AG10803 (cell line): ENCODE measurements around the gene MYPN.
"Not testable (repeated sequence)": the region's sequence is repeated elsewhere in the genome, so short reads cannot be mapped to it uniquely, and the experiment has no call there.

Experiments used
- DNase-seq: peaks from one replicate; pipeline ENCODE4 v3.0.0; 2010; ENCODE audit warnings: low read depth
- H3K4me3 ChIP-seq: 2 replicates; pipeline ENCODE4 v1.5.1; 2011; ENCODE audit warnings: mild to moderate bottlenecking, low read length, control low read depth
- TF ChIP-seq, protein P1 (sequence below): conservative IDR thresholded peaks from 2 replicates; pipeline ENCODE4 v1.5.1; 2011; ENCODE audit warnings: mild to moderate bottlenecking, low read length, control low read depth, inconsistent platforms

Gene MYPN

DNA sequence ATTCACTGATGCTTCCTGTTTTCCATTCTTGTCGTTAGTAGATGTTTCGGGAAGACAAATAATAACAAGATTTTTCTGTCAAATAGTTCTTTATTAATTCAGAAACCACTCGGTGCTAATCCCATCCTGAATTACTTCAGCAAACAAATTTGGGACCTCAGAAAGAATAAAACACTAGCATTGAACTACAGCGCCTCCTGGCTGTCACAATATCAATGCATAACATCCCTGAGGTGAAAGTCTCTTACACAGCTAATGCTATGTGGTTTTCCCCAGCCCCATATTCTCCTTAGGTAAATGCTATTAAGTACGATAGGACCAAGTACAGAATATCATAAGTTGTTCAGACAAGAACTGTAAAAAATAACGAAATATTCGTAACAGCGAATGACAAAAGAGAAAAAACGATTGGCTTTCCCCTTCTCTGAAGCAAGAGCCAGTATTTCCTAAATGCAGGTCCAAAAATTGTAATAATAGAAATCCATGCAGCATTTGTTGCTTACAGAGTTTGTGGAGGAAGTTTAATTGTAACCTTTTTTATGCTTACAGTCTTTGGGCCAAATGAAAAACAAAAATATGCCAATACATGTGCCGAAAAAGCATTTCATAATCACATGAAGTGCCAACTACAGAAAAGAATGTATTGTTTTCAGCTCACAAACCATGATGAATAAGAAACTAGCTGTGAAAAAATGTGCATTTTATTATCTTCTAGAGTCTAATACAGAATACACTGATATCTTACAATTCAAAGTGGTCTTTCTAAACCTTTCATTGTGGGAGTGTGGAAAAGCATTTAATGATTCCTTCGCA, 47.3 kb downstream of the MYPN start:
- TF ChIP-seq, protein P1, sequence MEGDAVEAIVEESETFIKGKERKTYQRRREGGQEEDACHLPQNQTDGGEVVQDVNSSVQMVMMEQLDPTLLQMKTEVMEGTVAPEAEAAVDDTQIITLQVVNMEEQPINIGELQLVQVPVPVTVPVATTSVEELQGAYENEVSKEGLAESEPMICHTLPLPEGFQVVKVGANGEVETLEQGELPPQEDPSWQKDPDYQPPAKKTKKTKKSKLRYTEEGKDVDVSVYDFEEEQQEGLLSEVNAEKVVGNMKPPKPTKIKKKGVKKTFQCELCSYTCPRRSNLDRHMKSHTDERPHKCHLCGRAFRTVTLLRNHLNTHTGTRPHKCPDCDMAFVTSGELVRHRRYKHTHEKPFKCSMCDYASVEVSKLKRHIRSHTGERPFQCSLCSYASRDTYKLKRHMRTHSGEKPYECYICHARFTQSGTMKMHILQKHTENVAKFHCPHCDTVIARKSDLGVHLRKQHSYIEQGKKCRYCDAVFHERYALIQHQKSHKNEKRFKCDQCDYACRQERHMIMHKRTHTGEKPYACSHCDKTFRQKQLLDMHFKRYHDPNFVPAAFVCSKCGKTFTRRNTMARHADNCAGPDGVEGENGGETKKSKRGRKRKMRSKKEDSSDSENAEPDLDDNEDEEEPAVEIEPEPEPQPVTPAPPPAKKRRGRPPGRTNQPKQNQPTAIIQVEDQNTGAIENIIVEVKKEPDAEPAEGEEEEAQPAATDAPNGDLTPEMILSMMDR, result peak; percentile 83
- peak overlapping the region; percentile 2; the same call in 1 of the 2 replicates for H3K4me3 ChIP-seq
- peak; percentile 67 for DNase-seq

DNA sequence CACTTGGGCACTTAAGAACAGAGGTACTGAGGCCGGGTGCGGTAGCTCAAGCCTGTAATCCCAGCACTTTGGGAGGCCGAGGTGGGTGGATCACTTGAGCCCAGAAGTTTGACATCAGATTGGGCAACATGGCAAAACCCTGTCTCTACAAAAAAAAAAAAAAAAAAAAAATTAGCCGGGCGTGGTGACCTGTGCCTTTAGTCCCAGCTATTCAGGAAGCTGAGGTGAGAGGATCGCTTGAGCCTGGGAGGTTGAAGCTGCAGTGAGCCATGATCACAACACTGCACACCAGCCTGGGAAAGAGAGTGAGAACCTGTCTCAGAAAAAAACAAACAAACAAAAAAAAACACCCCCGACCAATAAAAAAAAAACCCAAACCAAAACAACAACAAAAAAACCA, 48.2 kb downstream of the MYPN start:
- DNase-seq, H3K4me3 ChIP-seq: not testable (repeated sequence)

DNA sequence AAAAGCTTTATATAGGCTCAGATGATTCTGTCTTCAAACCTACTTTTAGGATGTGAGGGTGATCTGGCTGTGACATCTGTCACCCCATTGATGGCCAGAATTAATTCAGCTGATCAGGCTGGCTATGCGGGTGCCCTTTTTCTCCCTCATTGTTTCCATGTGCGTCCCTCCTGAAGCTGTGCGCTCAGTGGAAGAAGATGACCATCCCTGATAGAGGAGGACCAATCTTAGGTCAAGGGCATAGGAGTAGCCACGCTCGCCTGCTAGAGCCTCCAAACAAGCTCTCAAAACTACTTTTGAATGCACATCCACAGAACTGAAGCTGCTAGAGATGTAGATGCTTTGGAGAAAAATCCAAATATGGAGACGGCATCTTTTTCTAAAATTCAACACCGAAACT, 48.7 kb downstream of the MYPN start:
- H3K4me3 ChIP-seq, result no peak overlapping the region
- TF ChIP-seq, protein P1, result no peak
- no peak for DNase-seq

DNA sequence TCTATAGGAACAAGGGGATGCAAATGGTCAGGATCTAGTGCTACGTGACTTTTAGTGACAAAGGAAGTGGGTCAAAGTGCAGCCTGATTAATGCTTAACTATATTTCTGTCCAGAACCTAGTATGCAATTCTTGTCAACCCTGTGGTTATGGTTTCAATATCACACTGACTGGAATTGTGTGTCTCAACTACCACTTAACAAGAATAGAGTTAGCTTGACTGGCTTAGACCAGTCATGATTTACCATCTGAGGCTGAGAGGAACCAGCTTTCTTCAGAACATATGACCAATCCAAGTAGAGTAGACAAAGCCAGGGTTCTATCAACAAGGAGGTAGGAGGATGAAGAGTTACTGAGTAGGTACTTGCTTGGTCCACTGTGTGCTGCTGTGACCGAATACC, 54.4 kb downstream of the MYPN start:
- TF ChIP-seq, protein P1, result no peak
- H3K4me3 ChIP-seq, result no peak overlapping the region
- DNase-seq, result no peak

DNA sequence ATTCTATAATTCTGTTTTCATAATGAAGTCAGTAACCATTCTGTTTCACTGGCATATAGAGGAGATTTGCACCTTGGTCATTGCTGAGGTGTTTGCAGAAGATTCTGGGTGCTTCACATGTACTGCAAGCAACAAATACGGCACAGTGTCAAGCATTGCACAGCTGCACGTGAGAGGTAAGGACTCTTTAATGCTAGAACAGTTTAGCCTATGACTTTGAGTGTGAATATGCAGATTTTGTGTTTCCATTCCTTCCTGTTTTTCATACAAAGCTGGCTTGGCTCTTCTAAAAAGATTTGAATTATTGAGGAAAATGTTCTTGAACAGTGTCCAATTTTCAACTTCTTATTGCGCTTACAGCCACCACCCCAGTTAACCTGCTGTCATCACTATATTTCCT, 56.4 kb downstream of the MYPN start:
- DNase-seq, result no peak
- TF ChIP-seq, protein P1, result no peak
- H3K4me3 ChIP-seq, result no peak overlapping the region

DNA sequence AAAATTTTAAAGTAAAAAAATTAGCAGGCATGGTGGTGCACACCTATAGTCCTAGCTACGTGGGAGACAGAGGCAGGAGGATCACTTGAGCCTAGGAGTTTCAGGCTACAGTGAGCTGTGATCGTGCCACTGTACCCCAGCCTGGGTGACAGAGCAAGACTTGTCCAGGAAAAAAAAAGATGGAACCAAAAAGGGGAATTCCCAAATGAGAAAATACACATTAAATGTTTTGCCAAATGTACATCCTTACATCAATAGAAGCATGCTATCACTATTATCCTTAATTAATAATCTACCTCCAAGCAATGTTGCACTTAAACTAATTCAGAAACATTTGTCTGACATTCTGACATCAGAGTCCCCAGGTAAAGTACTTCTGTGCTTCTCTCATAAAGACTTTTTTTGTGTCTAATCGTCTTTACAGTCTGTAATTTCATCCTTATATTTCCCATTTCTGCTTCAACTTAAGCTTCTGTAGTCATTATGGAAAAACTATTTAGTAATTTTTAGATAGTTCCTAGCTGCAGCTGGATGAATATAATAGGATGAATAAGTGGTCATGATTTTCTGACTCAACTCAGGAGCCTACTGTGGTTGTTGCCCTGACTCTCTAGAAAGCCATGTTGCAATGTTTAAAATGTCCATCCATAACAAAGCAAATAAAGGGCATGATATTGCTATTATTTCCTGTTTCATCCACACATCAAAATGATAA, 57.7 kb downstream of the MYPN start:
- TF ChIP-seq, protein P1, result no peak
- DNase-seq, result peak; percentile 36
- H3K4me3 ChIP-seq, result no peak overlapping the region

DNA sequence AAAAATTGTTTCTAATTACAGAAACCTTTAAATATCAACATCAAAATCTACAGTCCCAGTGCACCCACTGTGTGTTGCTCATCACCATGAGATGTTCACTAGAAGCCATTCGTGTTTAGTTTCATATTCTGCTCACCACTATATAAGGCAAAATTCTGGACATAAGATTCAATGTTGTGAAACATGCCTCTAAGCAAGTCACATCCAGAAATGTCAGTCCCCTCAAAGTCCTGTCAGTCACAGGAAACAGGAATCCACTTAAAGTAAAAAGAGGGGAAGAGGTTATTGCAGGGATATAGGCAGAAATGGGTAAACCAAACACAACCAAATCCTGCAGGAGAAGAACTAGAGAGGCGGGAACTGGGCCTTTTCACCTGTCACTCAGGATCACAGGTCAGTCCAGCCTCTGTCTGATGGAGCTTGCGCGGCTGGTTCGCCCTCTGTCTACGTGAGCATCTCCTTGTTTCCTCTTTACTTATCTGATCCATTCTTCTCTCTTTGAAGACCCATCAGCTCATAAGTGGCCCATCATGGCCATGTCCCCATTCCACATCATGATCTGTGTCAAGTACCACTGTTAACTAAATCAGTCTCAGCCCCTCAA, 58.4 kb downstream of the MYPN start:
- no peak for DNase-seq
- TF ChIP-seq, protein P1, result no peak
- no peak overlapping the region for H3K4me3 ChIP-seq
